Activated CD4-positive, alpha-beta T cell treated with anti-CD3 and anti-CD28 coated beads for 48 hours (primary cell): ENCODE results near the gene DUXB.

Source experiments
- DNase-seq: peaks from one replicate; pipeline ENCODE4 v3.0.0-alpha.2; 2020

The DUXB gene

GRCh38 chr16:75701361-75701760, at the start of gene DUXB:
DUXB (minus strand) TSS chr16:75701461; CDS start chr16:75701418, 43 bp downstream.
- no peak for DNase-seq

GRCh38 chr16:75750528-75750927, 49.3 kb upstream of the DUXB start:
- DNase-seq, result no peak

GRCh38 chr16:75746359-75746758, 45.1 kb upstream of the DUXB start:
- DNase-seq, result no peak

- DNase-seq, result no peak
Observed at GRCh38 chr16:75745823-75746222, 44.6 kb upstream of the DUXB start.

GRCh38 chr16:75745242-75745641, 44.0 kb upstream of the DUXB start:
- no peak for DNase-seq

- DNase-seq, result no peak
Observed at GRCh38 chr16:75742424-75743047, 41.3 kb upstream of the DUXB start.

GRCh38 chr16:75733305-75734211, 32.3 kb upstream of the DUXB start:
- no peak for DNase-seq

GRCh38 chr16:75732871-75733270, 31.6 kb upstream of the DUXB start:
- no peak for DNase-seq

- no peak for DNase-seq
Observed at GRCh38 chr16:75727221-75727620, 26.0 kb upstream of the DUXB start.

GRCh38 chr16:75726390-75726789, 25.1 kb upstream of the DUXB start, which contains the start of gene CPHXL:
CPHXL (minus strand) TSS chr16:75726490; CDS start chr16:75726442, 48 bp downstream.
- DNase-seq, result no peak

- no peak for DNase-seq
Observed at GRCh38 chr16:75718452-75718851, 17.2 kb upstream of the DUXB start.

- no peak for DNase-seq
Observed at GRCh38 chr16:75714661-75715060, 13.4 kb upstream of the DUXB start.

- no peak for DNase-seq
Observed at GRCh38 chr16:75710344-75710743, 9.1 kb upstream of the DUXB start.

- DNase-seq, result no peak
Observed at GRCh38 chr16:75703306-75703705, 2.0 kb upstream of the DUXB start.

GRCh38 chr16:75702242-75702641, 981 bp upstream of the DUXB start:
- DNase-seq, result no peak

- DNase-seq, result no peak
Observed at GRCh38 chr16:75697571-75697970, 3.7 kb downstream of the DUXB start.

- no peak for DNase-seq
Observed at GRCh38 chr16:75695708-75696107, 5.6 kb downstream of the DUXB start.

GRCh38 chr16:75687361-75687760, 13.9 kb downstream of the DUXB start:
- no peak for DNase-seq

GRCh38 chr16:75682308-75682707, 19.0 kb downstream of the DUXB start:
- DNase-seq, result no peak

GRCh38 chr16:75679366-75679765, 21.9 kb downstream of the DUXB start:
- DNase-seq, result no peak

- no peak for DNase-seq
Observed at GRCh38 chr16:75676909-75677308, 24.4 kb downstream of the DUXB start, which contains the start of gene CPHXL2. CPHXL2 (minus strand) TSS chr16:75677009; CDS start chr16:75676999, 10 bp downstream.

- DNase-seq, result no peak
Observed at GRCh38 chr16:75667503-75667902, 33.8 kb downstream of the DUXB start.

GRCh38 chr16:75660726-75661302, 40.4 kb downstream of the DUXB start:
- no peak for DNase-seq

GRCh38 chr16:75660321-75660720, 40.9 kb downstream of the DUXB start:
- DNase-seq, result no peak
